ENCODE measurements around the gene GRHPR. TPM values are rescaled to one million over a fixed set of nuclear protein-coding genes. Genes with fewer than 3 reads are reported as not detected.

GRHPR gene
- total RNA-seq, 2 experiments from 2014 or later = 62.8 to 64.6 TPM

- H3K36me3 Mint-ChIP-seq (ENCODE audit: low read depth) = no peaks in the 10 kb centered on the region
- H3K9me3 Mint-ChIP-seq = no peaks in the 10 kb centered on the region
- H3K4me3 Mint-ChIP-seq = no peak overlapping the region
- TF ChIP-seq, protein P1, sequence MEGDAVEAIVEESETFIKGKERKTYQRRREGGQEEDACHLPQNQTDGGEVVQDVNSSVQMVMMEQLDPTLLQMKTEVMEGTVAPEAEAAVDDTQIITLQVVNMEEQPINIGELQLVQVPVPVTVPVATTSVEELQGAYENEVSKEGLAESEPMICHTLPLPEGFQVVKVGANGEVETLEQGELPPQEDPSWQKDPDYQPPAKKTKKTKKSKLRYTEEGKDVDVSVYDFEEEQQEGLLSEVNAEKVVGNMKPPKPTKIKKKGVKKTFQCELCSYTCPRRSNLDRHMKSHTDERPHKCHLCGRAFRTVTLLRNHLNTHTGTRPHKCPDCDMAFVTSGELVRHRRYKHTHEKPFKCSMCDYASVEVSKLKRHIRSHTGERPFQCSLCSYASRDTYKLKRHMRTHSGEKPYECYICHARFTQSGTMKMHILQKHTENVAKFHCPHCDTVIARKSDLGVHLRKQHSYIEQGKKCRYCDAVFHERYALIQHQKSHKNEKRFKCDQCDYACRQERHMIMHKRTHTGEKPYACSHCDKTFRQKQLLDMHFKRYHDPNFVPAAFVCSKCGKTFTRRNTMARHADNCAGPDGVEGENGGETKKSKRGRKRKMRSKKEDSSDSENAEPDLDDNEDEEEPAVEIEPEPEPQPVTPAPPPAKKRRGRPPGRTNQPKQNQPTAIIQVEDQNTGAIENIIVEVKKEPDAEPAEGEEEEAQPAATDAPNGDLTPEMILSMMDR (IDR thresholded peaks at IDR 0.05) = no peak
- no peak for ATAC-seq
- no peaks in the 10 kb centered on the region for H3K4me1 Mint-ChIP-seq (ENCODE audit: low read depth)
- CTCF ChIA-PET = interaction anchor here (1.0 kb wide), 1 partner anchor 24 kb away, joined by 3 read pairs; no protein-coding TSS in a partner anchor
- POLR2A ChIA-PET = interaction anchor here (1.1 kb wide), 1 partner anchor 26 kb away, joined by 3 read pairs; no protein-coding TSS in a partner anchor
- no peak overlapping the region for H3K27ac Mint-ChIP-seq
- intact Hi-C loops (cut with micrococcal nuclease) = no loop called here
- DNase-seq = no peak
- H3K27me3 Mint-ChIP-seq = no peaks in the 10 kb centered on the region
These were observed 40.1 kb upstream of the GRHPR start for GRCh38 chr9:37382161-37382981.

DNA sequence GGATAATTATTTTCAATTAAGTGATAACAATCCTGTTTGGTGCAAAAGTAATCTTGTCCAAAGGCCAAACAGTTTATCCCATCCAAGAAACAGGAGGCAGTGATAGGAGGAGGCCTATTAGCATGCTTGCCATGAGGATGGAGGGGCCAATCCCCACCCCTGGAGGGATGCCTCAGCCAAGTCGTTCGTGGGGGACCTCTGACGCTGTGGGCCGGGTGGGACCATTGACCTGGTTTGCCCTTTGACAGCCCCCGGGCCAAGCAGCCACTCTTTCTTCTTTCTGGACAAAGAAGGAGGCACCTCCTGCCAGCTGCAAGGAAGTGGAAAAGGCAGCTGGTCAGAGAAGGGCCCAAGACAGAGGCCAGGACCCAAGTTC, 39.5 kb upstream of the GRHPR start:
- POLR2A ChIA-PET = interaction anchor here (1.1 kb wide), 1 partner anchor 27 kb away, joined by 3 read pairs; no protein-coding TSS in a partner anchor
- Mint-ChIP-seq H3K4me1 (ENCODE audit: low read depth) (no peaks in the 10 kb centered on the region), H3K36me3 (ENCODE audit: low read depth) (no peaks in the 10 kb centered on the region), H3K4me3 (no peak overlapping the region), H3K27ac (no peak overlapping the region), H3K9me3 (no peaks in the 10 kb centered on the region), H3K27me3 (no peaks in the 10 kb centered on the region)
- CTCF ChIA-PET = no interaction called here
- intact Hi-C loops (cut with micrococcal nuclease) = no loop called here
- TF ChIP-seq, protein P1 (IDR thresholded peaks at IDR 0.05) = no peak
- no peak for ATAC-seq
- no peak for DNase-seq

DNA sequence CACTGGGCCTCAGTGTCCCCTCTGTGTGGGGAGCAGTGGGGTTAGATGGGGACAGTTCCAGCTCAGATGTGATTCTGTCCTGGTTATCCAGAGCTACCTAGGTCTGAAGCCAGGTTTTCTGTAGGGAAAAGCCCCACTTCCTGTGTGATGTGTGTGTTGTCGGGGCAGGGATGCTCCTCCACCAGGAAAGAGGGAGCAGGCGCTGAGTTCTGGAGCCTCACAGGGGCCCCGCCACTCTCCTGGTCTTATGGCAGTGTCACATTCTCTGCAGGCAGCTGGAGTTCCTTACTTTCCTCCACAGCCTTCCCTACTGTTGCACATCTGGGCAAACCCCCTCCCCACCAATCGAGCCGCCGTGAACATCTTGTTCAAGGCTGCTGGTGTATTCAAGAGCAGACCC, 39.1 kb upstream of the GRHPR start:
- intact Hi-C loops (cut with micrococcal nuclease) = no loop called here
- DNase-seq = no peak
- no peaks in the 10 kb centered on the region for H3K9me3 Mint-ChIP-seq
- no peaks in the 10 kb centered on the region for H3K4me1 Mint-ChIP-seq (ENCODE audit: low read depth)
- H3K4me3 Mint-ChIP-seq = no peak overlapping the region
- H3K27ac Mint-ChIP-seq = no peak overlapping the region
- CTCF ChIA-PET = no interaction called here
- no peaks in the 10 kb centered on the region for H3K27me3 Mint-ChIP-seq
- no peaks in the 10 kb centered on the region for H3K36me3 Mint-ChIP-seq (ENCODE audit: low read depth)
- no peak for ATAC-seq
- TF ChIP-seq, protein P1 (IDR thresholded peaks at IDR 0.05) = no peak
- POLR2A ChIA-PET = interaction anchor here (1.1 kb wide), 1 partner anchor 27 kb away, joined by 3 read pairs; no protein-coding TSS in a partner anchor

- Mint-ChIP-seq H3K36me3 (ENCODE audit: low read depth) (no peaks in the 10 kb centered on the region), H3K4me1 (ENCODE audit: low read depth) (no peaks in the 10 kb centered on the region), H3K4me3 (no peak overlapping the region), H3K27me3 (no peaks in the 10 kb centered on the region), H3K9me3 (no peaks in the 10 kb centered on the region), H3K27ac (no peak overlapping the region)
- ChIA-PET CTCF (interaction anchor here (1.2 to 1.8 kb wide), 2 partner anchors 10 to 511 kb away, joined by 4 to 6 read pairs; no protein-coding TSS in a partner anchor), POLR2A (interaction anchor here (1.1 kb wide), 1 partner anchor 28 kb away, joined by 3 read pairs; no protein-coding TSS in a partner anchor)
- DNase-seq (no peak), ATAC-seq (no peak)
- TF ChIP-seq, protein P1 (IDR thresholded peaks at IDR 0.05) = no peak
- intact Hi-C loops (cut with micrococcal nuclease) = no loop called here
These were observed 38.4 kb upstream of the GRHPR start for GRCh38 chr9:37383876-37384746.
